ENCODE data around the gene REC114. TPM values are rescaled to one million over a fixed set of nuclear protein-coding genes. Genes with fewer than 3 reads are reported as not detected.

Gene REC114
- total and polyA plus RNA-seq, 10 of the 15 experiments (the other 5 are each of a cell fraction or from before 2014, with no cell fraction given) = not detected

- TF ChIP-seq, protein P1, sequence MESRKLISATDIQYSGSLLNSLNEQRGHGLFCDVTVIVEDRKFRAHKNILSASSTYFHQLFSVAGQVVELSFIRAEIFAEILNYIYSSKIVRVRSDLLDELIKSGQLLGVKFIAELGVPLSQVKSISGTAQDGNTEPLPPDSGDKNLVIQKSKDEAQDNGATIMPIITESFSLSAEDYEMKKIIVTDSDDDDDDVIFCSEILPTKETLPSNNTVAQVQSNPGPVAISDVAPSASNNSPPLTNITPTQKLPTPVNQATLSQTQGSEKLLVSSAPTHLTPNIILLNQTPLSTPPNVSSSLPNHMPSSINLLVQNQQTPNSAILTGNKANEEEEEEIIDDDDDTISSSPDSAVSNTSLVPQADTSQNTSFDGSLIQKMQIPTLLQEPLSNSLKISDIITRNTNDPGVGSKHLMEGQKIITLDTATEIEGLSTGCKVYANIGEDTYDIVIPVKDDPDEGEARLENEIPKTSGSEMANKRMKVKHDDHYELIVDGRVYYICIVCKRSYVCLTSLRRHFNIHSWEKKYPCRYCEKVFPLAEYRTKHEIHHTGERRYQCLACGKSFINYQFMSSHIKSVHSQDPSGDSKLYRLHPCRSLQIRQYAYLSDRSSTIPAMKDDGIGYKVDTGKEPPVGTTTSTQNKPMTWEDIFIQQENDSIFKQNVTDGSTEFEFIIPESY (IDR thresholded peaks at IDR 0.05) = no peak
- no peak for TF ChIP-seq CREM (IDR thresholded peaks at IDR 0.05; ENCODE audit: low read depth)
- TF ChIP-seq CBFB (IDR thresholded peaks at IDR 0.05; ENCODE audit: low read depth) = no peak
- no peak for TF ChIP-seq MYB (IDR thresholded peaks at IDR 0.05; ENCODE audit: borderline replicate concordance, low read depth, low read length)
- TF ChIP-seq ZNF274 (IDR thresholded peaks at IDR 0.05; ENCODE audit: insufficient read depth, insufficient read length) = no peak
- no peak for TF ChIP-seq ZNF622 (IDR thresholded peaks at IDR 0.05)
- no peak for TF ChIP-seq SRF (IDR thresholded peaks at IDR 0.05; ENCODE audit: low read depth in 2 of 2, low read length in 2 of 2)
- TF ChIP-seq CEBPB (IDR thresholded peaks at IDR 0.05; ENCODE audit: borderline replicate concordance in 1 of 2, low read depth in 2 of 2, low read length in 2 of 2) = no peak
These were observed 130.1 kb downstream of the REC114 start (continued) for GRCh38 chr15:73573037-73573436.

DNA sequence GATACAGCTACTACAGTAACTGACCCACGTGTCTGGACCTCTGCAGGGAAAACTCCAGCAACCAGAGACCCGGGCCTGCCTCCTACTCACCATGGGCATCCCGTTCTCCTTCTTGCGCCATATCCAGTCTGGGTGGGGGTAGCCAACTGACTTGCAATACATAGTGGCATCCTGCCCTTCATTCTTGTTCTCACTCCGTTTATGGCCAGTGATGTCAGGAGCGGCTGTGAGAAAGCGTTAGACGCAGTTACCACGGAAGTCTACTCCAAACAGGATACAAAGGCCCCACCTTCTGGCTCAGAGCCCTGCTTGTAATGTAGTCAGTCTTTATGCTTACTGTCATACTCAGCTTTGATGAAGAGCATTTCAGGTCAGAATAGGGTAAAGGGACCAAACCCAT is 130.6 kb downstream of the REC114 start:
- Histone ChIP-seq H3K9ac (ENCODE audit: control insufficient read depth, insufficient read depth, low read length) (no peak overlapping the region), H3K36me3 (ENCODE audit: control insufficient read depth in 2 of 2, insufficient read depth in 2 of 2, low read length in 1 of 2) (peaks cover 11 to 18% of the 10 kb centered on the region in 2 experiments), H4K20me1 (ENCODE audit: control insufficient read depth, insufficient read depth) (no peaks in the 10 kb centered on the region), H3K4me2 (ENCODE audit: control insufficient read depth, insufficient read depth) (no peak overlapping the region), H3K4me3 (no peak overlapping the region), H3K4me1 (ENCODE audit: control insufficient read depth, insufficient read depth, low read length) (no peaks in the 10 kb centered on the region), H3K27me3 (replicated peaks in 1 of 2; ENCODE audit: control insufficient read depth in 2 of 2, insufficient read depth in 2 of 2, low read length in 1 of 2) (no peaks in the 10 kb centered on the region), H2AFZ (ENCODE audit: control insufficient read depth, low read depth, low read length) (no peak overlapping the region), H3K79me2 (ENCODE audit: control insufficient read depth, insufficient read depth, low read length) (no peaks in the 10 kb centered on the region), H3K27ac (ENCODE audit: control insufficient read depth, insufficient read depth) (no peak overlapping the region), H3K9me3 (replicated peaks; ENCODE audit: control insufficient read depth, insufficient read depth, low read length) (no peaks in the 10 kb centered on the region)
- POLR2A ChIA-PET = no interaction called here
- in situ Hi-C loops (cut with MboI) (no loop called here), intact Hi-C loops (cut with micrococcal nuclease; ENCODE audit: unreplicated experiment) (no loop called here)
- RAD21 ChIA-PET (ENCODE audit: unreplicated experiment) = no interaction called here
- no TSS peak for BruUV-seq (replicated peaks)
- CTCF ChIA-PET = no interaction called here
- DNase-seq (ENCODE audit: low read depth, low spot score) = no peak
- ATAC-seq = no peak
- 98% methylated on average over 9 of the region's 9 CpGs for WGBS (ENCODE audit: insufficient coverage, insufficient replicate concordance, low lambda C conversion rate, missing lambda C conversion rate)
- SMC1A ChIA-PET (ENCODE audit: uncharacterized antibody, unreplicated experiment) = no interaction called here
- FAIRE-seq = no peak
- TF ChIP-seq, protein P2, sequence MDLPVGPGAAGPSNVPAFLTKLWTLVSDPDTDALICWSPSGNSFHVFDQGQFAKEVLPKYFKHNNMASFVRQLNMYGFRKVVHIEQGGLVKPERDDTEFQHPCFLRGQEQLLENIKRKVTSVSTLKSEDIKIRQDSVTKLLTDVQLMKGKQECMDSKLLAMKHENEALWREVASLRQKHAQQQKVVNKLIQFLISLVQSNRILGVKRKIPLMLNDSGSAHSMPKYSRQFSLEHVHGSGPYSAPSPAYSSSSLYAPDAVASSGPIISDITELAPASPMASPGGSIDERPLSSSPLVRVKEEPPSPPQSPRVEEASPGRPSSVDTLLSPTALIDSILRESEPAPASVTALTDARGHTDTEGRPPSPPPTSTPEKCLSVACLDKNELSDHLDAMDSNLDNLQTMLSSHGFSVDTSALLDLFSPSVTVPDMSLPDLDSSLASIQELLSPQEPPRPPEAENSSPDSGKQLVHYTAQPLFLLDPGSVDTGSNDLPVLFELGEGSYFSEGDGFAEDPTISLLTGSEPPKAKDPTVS (IDR thresholded peaks at IDR 0.05; ENCODE audit: low read depth, low read length) = no peak
- TF ChIP-seq, protein P3, sequence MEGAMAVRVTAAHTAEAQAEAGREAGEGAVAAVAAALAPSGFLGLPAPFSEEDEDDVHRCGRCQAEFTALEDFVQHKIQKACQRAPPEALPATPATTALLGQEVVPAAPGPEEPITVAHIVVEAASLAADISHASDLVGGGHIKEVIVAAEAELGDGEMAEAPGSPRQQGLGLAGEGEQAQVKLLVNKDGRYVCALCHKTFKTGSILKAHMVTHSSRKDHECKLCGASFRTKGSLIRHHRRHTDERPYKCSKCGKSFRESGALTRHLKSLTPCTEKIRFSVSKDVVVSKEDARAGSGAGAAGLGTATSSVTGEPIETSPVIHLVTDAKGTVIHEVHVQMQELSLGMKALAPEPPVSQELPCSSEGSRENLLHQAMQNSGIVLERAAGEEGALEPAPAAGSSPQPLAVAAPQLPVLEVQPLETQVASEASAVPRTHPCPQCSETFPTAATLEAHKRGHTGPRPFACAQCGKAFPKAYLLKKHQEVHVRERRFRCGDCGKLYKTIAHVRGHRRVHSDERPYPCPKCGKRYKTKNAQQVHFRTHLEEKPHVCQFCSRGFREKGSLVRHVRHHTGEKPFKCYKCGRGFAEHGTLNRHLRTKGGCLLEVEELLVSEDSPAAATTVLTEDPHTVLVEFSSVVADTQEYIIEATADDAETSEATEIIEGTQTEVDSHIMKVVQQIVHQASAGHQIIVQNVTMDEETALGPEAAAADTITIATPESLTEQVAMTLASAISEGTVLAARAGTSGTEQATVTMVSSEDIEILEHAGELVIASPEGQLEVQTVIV (IDR thresholded peaks at IDR 0.05; ENCODE audit: borderline replicate concordance, partially characterized antibody) = no peak
- TF ChIP-seq, protein P4, sequence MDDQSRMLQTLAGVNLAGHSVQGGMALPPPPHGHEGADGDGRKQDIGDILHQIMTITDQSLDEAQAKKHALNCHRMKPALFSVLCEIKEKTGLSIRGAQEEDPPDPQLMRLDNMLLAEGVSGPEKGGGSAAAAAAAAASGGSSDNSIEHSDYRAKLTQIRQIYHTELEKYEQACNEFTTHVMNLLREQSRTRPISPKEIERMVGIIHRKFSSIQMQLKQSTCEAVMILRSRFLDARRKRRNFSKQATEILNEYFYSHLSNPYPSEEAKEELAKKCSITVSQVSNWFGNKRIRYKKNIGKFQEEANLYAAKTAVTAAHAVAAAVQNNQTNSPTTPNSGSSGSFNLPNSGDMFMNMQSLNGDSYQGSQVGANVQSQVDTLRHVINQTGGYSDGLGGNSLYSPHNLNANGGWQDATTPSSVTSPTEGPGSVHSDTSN (IDR thresholded peaks at IDR 0.05; ENCODE audit: insufficient replicate concordance, low read depth, low read length) = no peak
- no peak for TF ChIP-seq RAD51 (IDR thresholded peaks at IDR 0.05)
- no peak for TF ChIP-seq TCF7 (IDR thresholded peaks at IDR 0.05; ENCODE audit: borderline replicate concordance)
- no peak for TF ChIP-seq KDM1A (IDR thresholded peaks at IDR 0.05; ENCODE audit: borderline replicate concordance)
- TF ChIP-seq, protein P5, sequence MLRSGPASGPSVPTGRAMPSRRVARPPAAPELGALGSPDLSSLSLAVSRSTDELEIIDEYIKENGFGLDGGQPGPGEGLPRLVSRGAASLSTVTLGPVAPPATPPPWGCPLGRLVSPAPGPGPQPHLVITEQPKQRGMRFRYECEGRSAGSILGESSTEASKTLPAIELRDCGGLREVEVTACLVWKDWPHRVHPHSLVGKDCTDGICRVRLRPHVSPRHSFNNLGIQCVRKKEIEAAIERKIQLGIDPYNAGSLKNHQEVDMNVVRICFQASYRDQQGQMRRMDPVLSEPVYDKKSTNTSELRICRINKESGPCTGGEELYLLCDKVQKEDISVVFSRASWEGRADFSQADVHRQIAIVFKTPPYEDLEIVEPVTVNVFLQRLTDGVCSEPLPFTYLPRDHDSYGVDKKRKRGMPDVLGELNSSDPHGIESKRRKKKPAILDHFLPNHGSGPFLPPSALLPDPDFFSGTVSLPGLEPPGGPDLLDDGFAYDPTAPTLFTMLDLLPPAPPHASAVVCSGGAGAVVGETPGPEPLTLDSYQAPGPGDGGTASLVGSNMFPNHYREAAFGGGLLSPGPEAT (IDR thresholded peaks at IDR 0.05; ENCODE audit: low read depth) = no peak

Measured in GM12878 (cell line).